Erythroblast (primary cell): ENCODE measurements around the gene DDX60.
"Not testable (repeated sequence)": the region's sequence is repeated elsewhere in the genome, so short reads cannot be mapped to it uniquely, and the experiment has no call there.

Experiments used
- DNase-seq, 2 experiments: peaks; one replicate each; lab custom pipeline; 2025; lab: John Stamatoyannopoulos, UW
- GATA1 ChIP-seq: IDR thresholded peaks from 2 replicates; pipeline ENCODE4 v1.6.1; 2011; ENCODE audit warnings: low read depth, mild to moderate bottlenecking, control low read depth, low read length, moderate library complexity
- POLR2A ChIP-seq: IDR thresholded peaks from 2 replicates; pipeline ENCODE4 v1.6.1; 2011; ENCODE audit warnings: mild to moderate bottlenecking, low read length

The DDX60 gene, protein sequence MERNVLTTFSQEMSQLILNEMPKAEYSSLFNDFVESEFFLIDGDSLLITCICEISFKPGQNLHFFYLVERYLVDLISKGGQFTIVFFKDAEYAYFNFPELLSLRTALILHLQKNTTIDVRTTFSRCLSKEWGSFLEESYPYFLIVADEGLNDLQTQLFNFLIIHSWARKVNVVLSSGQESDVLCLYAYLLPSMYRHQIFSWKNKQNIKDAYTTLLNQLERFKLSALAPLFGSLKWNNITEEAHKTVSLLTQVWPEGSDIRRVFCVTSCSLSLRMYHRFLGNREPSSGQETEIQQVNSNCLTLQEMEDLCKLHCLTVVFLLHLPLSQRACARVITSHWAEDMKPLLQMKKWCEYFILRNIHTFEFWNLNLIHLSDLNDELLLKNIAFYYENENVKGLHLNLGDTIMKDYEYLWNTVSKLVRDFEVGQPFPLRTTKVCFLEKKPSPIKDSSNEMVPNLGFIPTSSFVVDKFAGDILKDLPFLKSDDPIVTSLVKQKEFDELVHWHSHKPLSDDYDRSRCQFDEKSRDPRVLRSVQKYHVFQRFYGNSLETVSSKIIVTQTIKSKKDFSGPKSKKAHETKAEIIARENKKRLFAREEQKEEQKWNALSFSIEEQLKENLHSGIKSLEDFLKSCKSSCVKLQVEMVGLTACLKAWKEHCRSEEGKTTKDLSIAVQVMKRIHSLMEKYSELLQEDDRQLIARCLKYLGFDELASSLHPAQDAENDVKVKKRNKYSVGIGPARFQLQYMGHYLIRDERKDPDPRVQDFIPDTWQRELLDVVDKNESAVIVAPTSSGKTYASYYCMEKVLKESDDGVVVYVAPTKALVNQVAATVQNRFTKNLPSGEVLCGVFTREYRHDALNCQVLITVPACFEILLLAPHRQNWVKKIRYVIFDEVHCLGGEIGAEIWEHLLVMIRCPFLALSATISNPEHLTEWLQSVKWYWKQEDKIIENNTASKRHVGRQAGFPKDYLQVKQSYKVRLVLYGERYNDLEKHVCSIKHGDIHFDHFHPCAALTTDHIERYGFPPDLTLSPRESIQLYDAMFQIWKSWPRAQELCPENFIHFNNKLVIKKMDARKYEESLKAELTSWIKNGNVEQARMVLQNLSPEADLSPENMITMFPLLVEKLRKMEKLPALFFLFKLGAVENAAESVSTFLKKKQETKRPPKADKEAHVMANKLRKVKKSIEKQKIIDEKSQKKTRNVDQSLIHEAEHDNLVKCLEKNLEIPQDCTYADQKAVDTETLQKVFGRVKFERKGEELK (N-terminal part only)

GRCh38 chr4:168318266-168318895 is at the start of gene DDX60:
Gene DDX60, minus strand, starts transcription at chr4:168318752. Its CDS starts 7,493 bp downstream, at chr4:168311259.
- TF ChIP-seq GATA1 (no peak), POLR2A (peak; percentile 51)
- peak; percentile 85 to 88 for DNase-seq

DNA sequence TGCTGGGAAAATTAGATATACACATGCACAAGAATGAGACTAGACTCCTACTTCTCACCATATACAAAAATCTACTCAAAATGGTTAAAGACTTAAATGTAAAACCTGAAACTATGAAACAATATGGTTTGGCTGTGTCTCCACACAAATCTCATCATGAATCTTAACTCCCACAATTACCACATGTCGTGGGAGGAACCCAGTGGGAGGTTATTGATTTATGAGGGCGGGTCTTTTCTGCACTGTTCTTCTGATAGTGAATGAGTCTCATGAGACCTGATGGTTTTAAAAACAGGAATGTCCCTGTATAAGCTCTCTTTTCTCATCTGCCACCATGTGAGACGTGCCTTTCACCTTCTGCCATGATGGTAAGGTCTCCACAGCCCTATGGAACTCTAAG is 48.5 kb upstream of the DDX60 start:
- DNase-seq = no peak
- no peak for TF ChIP-seq GATA1

DNA sequence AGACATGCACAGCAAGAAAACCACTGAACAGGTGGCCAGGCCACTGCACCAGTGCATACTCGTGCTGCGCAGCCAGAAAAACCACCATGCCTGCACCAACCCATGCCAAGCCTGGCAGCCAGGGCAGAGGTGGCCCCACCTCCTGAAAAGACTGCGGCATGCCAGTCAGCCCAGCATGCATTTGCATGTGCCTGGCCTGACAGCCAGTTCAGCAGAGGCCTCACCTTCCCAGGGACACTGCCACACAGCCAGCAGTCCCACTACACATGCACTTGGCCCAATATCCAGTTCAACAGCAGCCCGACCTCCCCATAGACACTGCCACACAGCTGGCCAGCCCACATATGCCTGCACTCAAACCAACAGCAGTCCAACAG is 43.5 kb upstream of the DDX60 start:
- no peak for TF ChIP-seq POLR2A
- no peak for TF ChIP-seq GATA1
- no peak for DNase-seq

DNA sequence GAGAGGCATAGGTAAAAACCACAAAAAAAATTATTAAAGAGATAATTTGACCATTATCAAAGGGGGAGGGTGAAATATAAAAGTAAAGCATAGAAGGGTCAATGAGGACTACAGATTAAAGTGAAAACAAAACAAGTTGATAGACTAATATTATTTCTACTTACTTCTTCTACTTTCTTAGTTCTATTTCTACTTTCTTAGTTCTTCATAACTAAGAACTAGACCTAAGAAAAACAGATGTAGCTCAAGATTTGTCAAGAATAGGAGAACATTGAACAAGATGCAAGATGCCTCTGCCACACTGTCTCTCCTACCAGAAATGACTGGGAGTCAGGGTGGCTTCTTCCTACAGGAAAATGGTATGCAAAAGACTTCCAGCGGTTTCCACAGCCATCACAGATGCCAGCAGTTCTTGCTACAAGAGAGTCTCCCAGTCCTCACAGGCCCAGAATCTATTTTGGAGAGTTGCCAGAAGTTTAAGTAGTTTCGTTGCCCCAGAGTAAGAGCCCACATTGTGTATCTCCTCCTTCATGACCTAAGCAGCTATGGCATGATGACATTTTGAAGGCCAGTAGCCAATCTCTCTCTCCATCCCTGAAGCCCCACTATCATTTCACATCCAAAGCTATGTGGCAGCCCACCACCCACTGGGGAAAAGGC is 42.9 kb upstream of the DDX60 start:
- TF ChIP-seq POLR2A = no peak
- DNase-seq = no peak

DNA sequence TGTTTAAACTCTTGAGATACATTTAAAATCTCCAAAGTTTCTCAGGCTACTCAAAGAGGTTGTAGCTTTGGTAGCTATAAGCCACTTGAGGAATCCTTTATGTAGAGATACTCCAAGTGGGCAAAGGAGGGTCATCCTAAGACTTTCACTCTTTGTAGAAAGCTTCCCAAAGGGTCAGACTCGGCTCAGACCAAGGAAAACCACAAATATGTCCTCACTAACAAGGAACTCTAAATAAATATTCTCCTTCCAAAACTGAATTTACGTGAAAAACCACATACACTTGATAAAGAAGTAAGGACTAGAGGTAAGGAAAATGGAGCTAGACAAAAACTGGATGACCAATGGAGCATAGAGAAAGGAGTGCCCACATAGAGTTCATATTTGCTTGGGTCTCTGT is 41.7 kb upstream of the DDX60 start:
- no peak for DNase-seq
- no peak for TF ChIP-seq POLR2A
- no peak for TF ChIP-seq GATA1

DNA sequence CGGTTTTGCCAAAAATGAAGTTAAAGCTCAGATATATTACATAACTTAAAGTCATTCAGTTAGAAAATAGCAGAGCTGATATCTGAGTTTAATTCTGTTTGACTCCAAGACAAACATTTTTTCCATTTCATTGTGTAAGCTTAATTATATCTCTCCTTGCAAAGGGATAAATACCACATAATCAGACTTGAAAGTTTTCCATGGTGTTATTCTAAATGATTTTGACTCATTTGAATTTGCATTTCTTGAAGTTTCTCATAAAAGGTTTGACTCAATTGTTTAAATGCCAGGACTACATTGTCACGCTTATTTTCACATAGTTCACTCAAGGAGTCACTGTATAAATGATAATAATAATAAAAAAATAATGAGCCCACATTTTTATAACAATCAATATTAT is 39.4 kb upstream of the DDX60 start:
- no peak for TF ChIP-seq GATA1
- no peak for TF ChIP-seq POLR2A
- no peak for DNase-seq

GRCh38 chr4:168353746-168354145 is 35.2 kb upstream of the DDX60 start:
- TF ChIP-seq GATA1 (no peak), POLR2A (no peak)
- no peak for DNase-seq

- no peak for DNase-seq
- TF ChIP-seq GATA1 (no peak), POLR2A (no peak)
Observed at GRCh38 chr4:168337550-168337940, 19.0 kb upstream of the DDX60 start.

DNA sequence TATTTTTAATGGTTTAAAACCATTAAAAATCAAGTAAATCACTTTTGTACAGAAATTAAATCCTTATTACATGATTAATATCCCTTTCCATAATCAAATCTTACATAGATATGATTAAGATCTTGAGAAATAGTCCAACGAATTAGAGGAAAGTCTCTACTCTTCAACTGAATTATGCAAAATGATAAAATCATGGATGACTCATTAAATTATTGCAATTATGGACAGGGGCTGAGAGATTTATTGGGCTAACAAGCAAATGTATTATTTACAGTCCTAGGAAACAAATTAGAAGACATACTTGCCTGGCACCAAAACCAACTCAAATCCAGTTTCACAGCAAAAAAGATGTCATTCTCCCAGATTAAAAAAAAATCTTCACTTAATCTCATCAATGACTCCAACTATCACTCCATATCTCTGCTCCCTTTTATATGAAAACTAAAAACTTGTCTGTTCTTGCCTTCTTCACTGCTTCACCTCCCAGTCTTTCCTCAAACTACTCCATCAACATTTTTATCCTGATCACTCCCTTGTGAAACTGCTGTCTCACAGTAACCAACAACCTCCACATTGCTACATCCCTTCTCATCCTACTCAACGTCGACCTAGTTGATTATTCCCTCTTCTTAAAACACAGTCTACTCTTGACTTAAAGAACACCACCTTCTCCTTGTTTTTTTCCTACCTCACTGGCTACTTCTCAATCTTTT is 18.4 kb upstream of the DDX60 start:
- TF ChIP-seq GATA1 = no peak
- TF ChIP-seq POLR2A = no peak
- no peak for DNase-seq

GRCh38 chr4:168335621-168336020 is 17.1 kb upstream of the DDX60 start:
- DNase-seq = no peak
- TF ChIP-seq GATA1 (no peak), POLR2A (no peak)

- DNase-seq = no peak
- TF ChIP-seq POLR2A = no peak
- TF ChIP-seq GATA1 = no peak
Observed at GRCh38 chr4:168334053-168334452, 15.5 kb upstream of the DDX60 start.

DNA sequence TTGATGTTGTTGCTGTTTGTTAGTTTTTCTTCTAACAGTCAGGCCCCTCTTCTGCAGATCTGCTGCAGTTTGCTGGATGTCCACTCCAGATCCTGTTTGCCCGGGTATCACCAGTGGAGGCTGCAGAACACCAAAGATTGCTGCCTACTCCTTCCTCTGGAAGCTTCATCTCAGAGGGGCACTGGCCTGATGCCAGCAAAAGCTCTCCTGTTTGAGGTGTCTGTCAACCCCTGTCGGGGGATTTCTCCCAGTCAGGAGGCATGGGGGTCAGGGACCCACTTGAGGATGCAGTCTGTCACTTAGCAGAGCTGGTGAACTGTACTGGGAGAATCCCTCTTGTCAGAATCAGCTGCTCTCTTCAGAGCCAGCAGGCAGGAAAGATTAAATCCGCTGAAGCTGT is 12.0 kb upstream of the DDX60 start:
- DNase-seq = not testable (repeated sequence)
